ENCODE results near the gene FKBP5. TPM values are rescaled to one million over a fixed set of nuclear protein-coding genes. Genes with fewer than 3 reads are reported as not detected.
"Not testable (repeated sequence)": the region's sequence is repeated elsewhere in the genome, so short reads cannot be mapped to it uniquely, and the experiment has no call there.

The FKBP5 gene
- total and polyA plus RNA-seq, 9 donors = 36.2 to 231 (median 142) TPM

DNA sequence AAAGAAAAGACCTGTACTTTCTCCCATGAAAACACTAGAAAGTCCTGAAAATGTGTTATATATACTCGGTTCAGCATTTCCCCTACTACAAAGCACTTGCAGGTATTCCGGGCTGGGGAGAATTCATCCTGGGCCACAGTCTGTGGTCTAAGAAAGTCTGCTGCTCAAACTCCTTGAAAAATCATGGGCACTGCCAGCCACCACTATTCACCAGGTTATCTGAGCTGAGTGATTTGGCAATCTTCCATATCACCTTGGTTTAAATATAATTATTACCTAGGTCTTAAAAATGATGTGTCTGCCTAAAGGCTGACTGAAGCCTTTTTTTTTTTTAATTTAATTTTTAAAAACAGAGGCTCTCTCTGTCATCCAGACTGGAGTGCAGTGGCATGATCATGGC, 11.3 kb downstream of the FKBP5 start:
- no peak for TF ChIP-seq EP300 (IDR thresholded peaks at IDR 0.05)
- no peak for TF ChIP-seq POLR2A (IDR thresholded peaks at IDR 0.05)
- TF ChIP-seq, protein P1, sequence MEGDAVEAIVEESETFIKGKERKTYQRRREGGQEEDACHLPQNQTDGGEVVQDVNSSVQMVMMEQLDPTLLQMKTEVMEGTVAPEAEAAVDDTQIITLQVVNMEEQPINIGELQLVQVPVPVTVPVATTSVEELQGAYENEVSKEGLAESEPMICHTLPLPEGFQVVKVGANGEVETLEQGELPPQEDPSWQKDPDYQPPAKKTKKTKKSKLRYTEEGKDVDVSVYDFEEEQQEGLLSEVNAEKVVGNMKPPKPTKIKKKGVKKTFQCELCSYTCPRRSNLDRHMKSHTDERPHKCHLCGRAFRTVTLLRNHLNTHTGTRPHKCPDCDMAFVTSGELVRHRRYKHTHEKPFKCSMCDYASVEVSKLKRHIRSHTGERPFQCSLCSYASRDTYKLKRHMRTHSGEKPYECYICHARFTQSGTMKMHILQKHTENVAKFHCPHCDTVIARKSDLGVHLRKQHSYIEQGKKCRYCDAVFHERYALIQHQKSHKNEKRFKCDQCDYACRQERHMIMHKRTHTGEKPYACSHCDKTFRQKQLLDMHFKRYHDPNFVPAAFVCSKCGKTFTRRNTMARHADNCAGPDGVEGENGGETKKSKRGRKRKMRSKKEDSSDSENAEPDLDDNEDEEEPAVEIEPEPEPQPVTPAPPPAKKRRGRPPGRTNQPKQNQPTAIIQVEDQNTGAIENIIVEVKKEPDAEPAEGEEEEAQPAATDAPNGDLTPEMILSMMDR (IDR thresholded peaks at IDR 0.05) = no peak
- Histone ChIP-seq H3K27me3 (no peaks in the 10 kb centered on the region), H3K9me3 (no peaks in the 10 kb centered on the region), H3K4me1 (ENCODE audit: insufficient read depth) (peaks cover 9% of the 10 kb centered on the region), H3K36me3 (no peaks in the 10 kb centered on the region), H3K27ac (no peak overlapping the region), H3K4me3 (no peak overlapping the region)
- DNase-seq = no peak
- WGBS, 3 donors = 91 to 94% (median 92%) methylated on average over 2 of the region's 2 CpGs
- intact Hi-C loops (cut with DNase I) = no loop called here

DNA sequence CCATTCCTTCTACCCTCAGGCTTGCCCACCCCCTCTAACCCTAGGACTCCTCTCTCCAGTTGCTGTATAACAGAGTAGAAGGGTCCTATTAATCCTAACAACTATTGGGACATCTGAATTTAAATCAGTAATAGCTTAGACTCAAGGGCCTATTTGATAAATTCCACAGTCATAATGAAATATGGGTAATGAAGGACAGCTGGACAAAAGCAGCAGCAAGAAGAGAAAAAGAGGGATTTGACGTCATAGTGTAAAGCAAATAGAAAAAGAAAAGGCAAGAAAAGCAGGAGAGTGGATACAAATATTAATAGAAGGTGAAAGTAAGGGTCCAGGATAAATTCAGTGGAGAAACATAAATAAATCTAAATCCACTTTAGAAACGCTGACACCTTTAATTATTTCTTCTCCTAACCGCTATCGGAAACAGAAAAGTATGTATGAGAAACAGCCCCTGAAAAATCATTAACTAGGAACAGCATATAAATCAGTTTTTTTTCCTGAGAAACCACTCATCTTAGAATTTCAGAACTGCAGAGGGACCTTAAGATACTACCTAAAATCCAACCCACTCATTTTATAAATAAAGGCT, 12.8 kb downstream of the FKBP5 start:
- Histone ChIP-seq H3K4me1 (ENCODE audit: insufficient read depth) (peaks cover 9% of the 10 kb centered on the region), H3K36me3 (no peaks in the 10 kb centered on the region), H3K9me3 (no peaks in the 10 kb centered on the region), H3K27ac (peak overlapping the region in 1 of 2 donors; percentile 22), H3K27me3 (no peaks in the 10 kb centered on the region), H3K4me3 (no peak overlapping the region)
- no peak for DNase-seq
- intact Hi-C loops (cut with DNase I) = no loop called here
- TF ChIP-seq, protein P1 (IDR thresholded peaks at IDR 0.05) = no peak
- TF ChIP-seq EP300 (IDR thresholded peaks at IDR 0.05) = no peak
- WGBS, 3 donors = 52 to 69% (median 59%) methylated on average over 4 of the region's 4 CpGs

DNA sequence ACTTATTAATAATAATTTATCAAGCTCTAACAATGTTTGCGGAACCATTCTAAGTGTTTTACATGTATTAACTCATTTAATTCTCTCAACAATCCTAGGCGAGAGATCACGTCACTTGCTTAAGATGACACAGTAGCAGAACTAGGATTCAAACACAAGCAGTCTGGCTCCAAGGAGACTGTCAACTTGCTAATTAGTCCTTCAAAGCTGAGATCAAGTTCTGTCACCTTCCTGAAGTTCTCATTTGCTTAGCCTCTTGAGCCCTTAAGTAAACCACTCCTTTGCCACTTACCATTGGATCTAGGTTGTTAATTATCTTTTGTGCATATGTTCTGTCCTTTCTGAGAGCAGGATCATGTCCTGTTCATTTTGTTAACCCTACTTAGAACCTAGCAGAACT, 14.1 kb downstream of the FKBP5 start:
- Histone ChIP-seq H3K27ac (no peak overlapping the region), H3K9me3 (no peaks in the 10 kb centered on the region), H3K4me1 (ENCODE audit: insufficient read depth) (peaks cover 11% of the 10 kb centered on the region), H3K4me3 (no peak overlapping the region), H3K36me3 (no peaks in the 10 kb centered on the region), H3K27me3 (no peaks in the 10 kb centered on the region)
- TF ChIP-seq EP300 (IDR thresholded peaks at IDR 0.05) = no peak
- TF ChIP-seq, protein P1 (IDR thresholded peaks at IDR 0.05) = no peak
- TF ChIP-seq POLR2A (IDR thresholded peaks at IDR 0.05) = no peak
- intact Hi-C loops (cut with DNase I) = no loop called here
- WGBS, 3 donors = 90 to 96% (median 94%) methylated on average over 3 of the region's 3 CpGs
- no peak for DNase-seq

DNA sequence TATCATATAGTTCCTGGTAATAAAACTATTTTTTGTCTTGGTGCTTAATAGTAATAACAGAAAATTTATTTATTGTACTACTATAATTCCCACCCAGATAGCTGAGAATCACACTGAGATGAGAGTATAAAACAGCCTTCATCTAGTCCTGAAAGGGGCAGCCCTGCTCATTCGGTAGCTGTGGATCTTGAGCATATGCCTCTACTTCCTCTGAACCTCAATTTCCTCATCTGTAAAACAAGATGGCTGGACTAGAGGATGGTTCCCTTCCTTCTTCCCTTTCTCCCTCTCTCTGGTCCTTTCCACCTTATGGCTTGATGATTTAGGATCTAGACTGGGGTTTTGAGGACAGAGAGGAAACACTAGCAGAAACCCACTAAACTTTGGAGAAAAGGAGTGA, 15.0 kb downstream of the FKBP5 start:
- intact Hi-C loops (cut with DNase I) = no loop called here
- 68 to 77% (median 75%) methylated on average over 1 of the region's 1 CpG for WGBS, 3 donors
- Histone ChIP-seq H3K36me3 (no peaks in the 10 kb centered on the region), H3K4me1 (ENCODE audit: insufficient read depth) (peaks cover 9% of the 10 kb centered on the region), H3K4me3 (no peak overlapping the region), H3K27me3 (no peaks in the 10 kb centered on the region), H3K9me3 (no peaks in the 10 kb centered on the region), H3K27ac (peak overlapping the region in 1 of 2 donors; percentile 23)
- no peak for TF ChIP-seq POLR2A (IDR thresholded peaks at IDR 0.05)
- TF ChIP-seq EP300 (IDR thresholded peaks at IDR 0.05) = no peak
- TF ChIP-seq, protein P1 (IDR thresholded peaks at IDR 0.05) = no peak
- DNase-seq = no peak

DNA sequence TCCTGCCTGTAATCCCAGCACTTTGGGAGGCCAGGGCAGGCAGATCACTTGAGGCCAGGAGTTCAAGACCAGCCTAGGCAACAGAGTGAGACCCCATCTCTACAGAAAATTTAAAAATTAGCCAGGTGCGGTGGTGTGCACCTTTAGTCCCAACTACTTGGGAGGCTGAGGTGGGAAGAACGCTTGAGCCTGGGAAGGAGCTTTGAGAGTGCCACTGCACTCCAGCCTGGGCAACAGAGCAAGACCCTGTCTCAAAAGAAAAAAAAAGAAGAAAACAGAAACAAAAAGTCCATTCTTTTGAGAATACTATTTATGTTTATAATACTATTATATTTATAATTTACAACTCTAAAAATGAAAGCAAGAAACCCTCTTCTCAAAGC, 15.4 kb downstream of the FKBP5 start:
- H3K36me3 ChIP-seq; H3K27ac ChIP-seq; H3K9me3 ChIP-seq; H3K27me3 ChIP-seq; H3K4me3 ChIP-seq; intact Hi-C loops (cut with DNase I); H3K4me1 ChIP-seq (ENCODE audit: insufficient read depth); DNase-seq: not testable (repeated sequence)
- WGBS, 3 donors = 96 to 100% (median 96%) methylated on average over 2 of the region's 2 CpGs

DNA sequence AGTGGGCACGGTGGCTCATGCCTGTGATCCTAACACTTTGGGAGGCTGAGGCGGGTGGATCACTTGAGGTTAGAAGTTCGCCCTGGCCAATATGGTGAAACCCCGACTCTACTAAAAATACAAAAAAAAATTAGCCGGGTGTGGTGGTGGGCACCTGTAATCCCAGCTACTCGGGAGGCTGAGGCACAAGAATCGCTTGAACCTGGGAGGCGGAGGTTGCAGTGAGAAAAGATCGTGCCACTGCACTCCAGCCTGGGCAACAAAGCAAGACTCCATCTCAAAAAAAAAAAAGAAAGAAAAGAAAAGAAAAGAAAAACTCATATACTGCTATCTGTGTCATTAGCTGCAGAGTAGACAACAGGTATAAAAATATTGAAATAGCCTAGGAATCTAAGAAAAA, 18.3 kb downstream of the FKBP5 start:
- WGBS, 3 donors = 95 to 98% (median 96%) methylated on average over 9 of the region's 9 CpGs
- H3K4me1 ChIP-seq (ENCODE audit: insufficient read depth); DNase-seq; H3K4me3 ChIP-seq; H3K36me3 ChIP-seq; H3K27ac ChIP-seq; H3K9me3 ChIP-seq; intact Hi-C loops (cut with DNase I); H3K27me3 ChIP-seq: not testable (repeated sequence)

Measured in ovary (tissue), 9 donors.